SK-N-SH (cell line): Measurements from ENCODE around the gene TULP4. TPM values are rescaled to one million over a fixed set of nuclear protein-coding genes. Genes with fewer than 3 reads are reported as not detected.

ENCODE experiments used
- CTCF ChIA-PET: fragments of 300-600, 350-600 bp; formaldehyde crosslinking; extraction: SDS; loops from one replicate; lab custom pipeline; 2021; lab: Yijun Ruan, JAX
- POLR2A ChIA-PET: fragments of 350-600 bp; sonication (Branson Sonifier 250); formaldehyde crosslinking; extraction: SDS; loops from one replicate; lab custom pipeline; 2020; ENCODE audit warnings: antibody characterized with exemption, inconsistent platforms; lab: Yijun Ruan, JAX
- DNase-seq: peaks from one replicate; pipeline ENCODE4 v3.0.0; 2012
- H2AFZ ChIP-seq: fragments of 200-600 bp; sonication (generic); 2 replicates; pipeline ENCODE4 v1.8.1; 2016; ENCODE audit warnings: antibody characterized with exemption, mild to moderate bottlenecking, low read depth
- H3F3A ChIP-seq: fragments of 200-600 bp; sonication (generic); replicated peaks from 2 replicates; pipeline ENCODE3; 2016; ENCODE audit warnings: antibody characterized with exemption, mild to moderate bottlenecking; ENCODE audit not compliant: insufficient read depth
- H3K27ac ChIP-seq, 2 experiments: fragments of 200-500 bp in 1 of 2; fragments of 200-600 bp in 1 of 2; sonication (Bioruptor generic) in 1 of 2; sonication (generic), shearing (Covaris generic) in 1 of 2; 2 replicates each; pipeline versions ENCODE4 v1.5.1 to v1.6.1; 2014 to 2016; ENCODE audit warnings: low read depth in 2 of 2, inconsistent platforms in 1 of 2, low read length in 1 of 2, mild to moderate bottlenecking in 1 of 2, mixed read lengths in 1 of 2
- H3K27me3 ChIP-seq: fragments of 200-600 bp; sonication (generic), shearing (Covaris generic); 2 replicates; pipeline ENCODE4 v1.6.1; 2016; ENCODE audit warnings: mixed run types; ENCODE audit not compliant: insufficient read depth
- H3K36me3 ChIP-seq, 2 experiments: fragments of 200-500 bp in 1 of 2; fragments of 200-600 bp in 1 of 2; sonication (Bioruptor generic) in 1 of 2; sonication (generic) in 1 of 2; replicated peaks in 1 of 2; 2 replicates each; pipeline versions ENCODE3 to v1.5.1; 2014 to 2016; ENCODE audit warnings: low read length in 1 of 2, mild to moderate bottlenecking in 1 of 2; ENCODE audit not compliant: insufficient read depth in 2 of 2, control insufficient read depth in 1 of 2
- H3K4me1 ChIP-seq, 2 experiments: fragments of 200-500 bp in 1 of 2; fragments of 200-600 bp in 1 of 2; sonication (Bioruptor generic) in 1 of 2; sonication (generic), shearing (Covaris generic) in 1 of 2; 2 replicates each; pipeline versions ENCODE4 v1.5.1 to v1.6.1; 2014 to 2016; ENCODE audit warnings: low read depth in 1 of 2, low read length in 1 of 2, mixed run types in 1 of 2; ENCODE audit not compliant: insufficient read depth in 2 of 2, control insufficient read depth in 1 of 2
- H3K4me2 ChIP-seq: fragments of 200-600 bp; sonication (generic), shearing (Covaris generic); 2 replicates; pipeline ENCODE4 v1.6.1; 2017; ENCODE audit warnings: mixed run types
- H3K4me3 ChIP-seq, 2 experiments: fragments of 200-500 bp in 1 of 2; fragments of 200-600 bp in 1 of 2; sonication (Bioruptor generic) in 1 of 2; sonication (generic), shearing (Covaris generic) in 1 of 2; 2 replicates each; pipeline versions ENCODE4 v1.5.1 to v1.8.1; 2014 to 2016; ENCODE audit warnings: low read depth in 2 of 2, inconsistent platforms in 1 of 2, low read length in 1 of 2, mild to moderate bottlenecking in 1 of 2, mixed read lengths in 1 of 2, moderate library complexity in 1 of 2
- H3K79me2 ChIP-seq: fragments of 200-600 bp; sonication (generic); 2 replicates; pipeline ENCODE4 v1.8.1; 2017; ENCODE audit warnings: mild to moderate bottlenecking; ENCODE audit not compliant: insufficient read depth
- H3K9ac ChIP-seq: fragments of 200-600 bp; sonication (generic); 2 replicates; pipeline ENCODE4 v1.6.1; 2017; ENCODE audit warnings: mixed run types
- H3K9me2 ChIP-seq: fragments of 200-600 bp; sonication (generic); 2 replicates; pipeline ENCODE4 v1.6.1; 2017; ENCODE audit warnings: mixed run types
- H3K9me3 ChIP-seq: fragments of 200-600 bp; sonication (generic); 2 replicates; pipeline ENCODE4 v1.6.1; 2017; ENCODE audit warnings: mixed run types, mild to moderate bottlenecking, moderate library complexity
- H4K20me1 ChIP-seq: fragments of 200-600 bp; sonication (generic); 2 replicates; pipeline ENCODE4 v1.6.1; 2017; ENCODE audit warnings: mild to moderate bottlenecking, mixed run types; ENCODE audit not compliant: insufficient read depth
- CHD2 ChIP-seq: fragments of 150-350 bp; IDR thresholded peaks from 2 replicates; pipeline ENCODE4 v1.6.1; 2018; ENCODE audit warnings: low read length; ENCODE audit not compliant: partially characterized antibody
- CTCF ChIP-seq: fragments of 200-600 bp; sonication (generic); IDR thresholded peaks from 2 replicates; pipeline ENCODE4 v1.6.1; 2017; ENCODE audit warnings: antibody characterized with exemption, mild to moderate bottlenecking, moderate library complexity
- ELF1 ChIP-seq: IDR thresholded peaks from 2 replicates; pipeline ENCODE4 v1.4.0; 2012
- FOSL2 ChIP-seq: IDR thresholded peaks from 2 replicates; pipeline ENCODE4 v1.4.0; 2012; ENCODE audit warnings: low read depth, mild to moderate bottlenecking, moderate library complexity, borderline replicate concordance
- FOXM1 ChIP-seq: IDR thresholded peaks from 2 replicates; pipeline ENCODE4 v1.4.0; 2012; ENCODE audit warnings: low read depth, mild to moderate bottlenecking
- GATA2 ChIP-seq: sonication (generic); formaldehyde crosslinking; IDR thresholded peaks from 2 replicates; pipeline ENCODE4 v1.5.0; 2020; ENCODE audit warnings: mild to moderate bottlenecking, missing genetic modification reagents
- MAX ChIP-seq: IDR thresholded peaks from 2 replicates; pipeline ENCODE4 v1.4.0; 2012; ENCODE audit warnings: low read depth
- NRF1 ChIP-seq: IDR thresholded peaks from 2 replicates; pipeline ENCODE4 v1.6.1; 2012; ENCODE audit warnings: low read depth, mild to moderate bottlenecking, low read length
- POLR2AphosphoS5 ChIP-seq: IDR thresholded peaks from 2 replicates; pipeline ENCODE4 v1.6.1; 2012; ENCODE audit warnings: low read depth, low read length
- RAD21 ChIP-seq: IDR thresholded peaks from 2 replicates; pipeline ENCODE4 v1.6.1; 2012; ENCODE audit warnings: mild to moderate bottlenecking, low read length
- RCOR1 ChIP-seq: fragments of 150-350 bp; IDR thresholded peaks from 2 replicates; pipeline ENCODE4 v1.6.1; 2017; ENCODE audit warnings: antibody characterized with exemption, low read length
- RXRA ChIP-seq: IDR thresholded peaks from 2 replicates; pipeline ENCODE4 v1.4.0; 2012; ENCODE audit warnings: low read depth, mild to moderate bottlenecking, borderline replicate concordance
- SMC3 ChIP-seq: IDR thresholded peaks from 2 replicates; pipeline ENCODE4 v1.6.1; 2012; ENCODE audit warnings: low read depth, low read length, improper control_type of control experiment
- TAF1 ChIP-seq: IDR thresholded peaks from 2 replicates; pipeline ENCODE4 v1.6.1; 2012; ENCODE audit warnings: low read depth, mild to moderate bottlenecking, low read length, moderate library complexity, borderline replicate concordance
- TCF12 ChIP-seq: IDR thresholded peaks from 2 replicates; pipeline ENCODE4 v1.4.0; 2012
- TEAD4 ChIP-seq: IDR thresholded peaks from 2 replicates; pipeline ENCODE4 v1.4.0; 2012; ENCODE audit warnings: mild to moderate bottlenecking, borderline replicate concordance; ENCODE audit not compliant: insufficient read depth
- USF1 ChIP-seq: IDR thresholded peaks from 2 replicates; pipeline ENCODE4 v1.4.0; 2012; ENCODE audit warnings: low read depth, borderline replicate concordance
- USF2 ChIP-seq: fragments of 150-350 bp; IDR thresholded peaks from 2 replicates; pipeline ENCODE4 v1.6.1; 2017; ENCODE audit warnings: antibody characterized with exemption, low read length, low read depth, borderline replicate concordance
- ZBTB33 ChIP-seq: IDR thresholded peaks from 2 replicates; pipeline ENCODE4 v1.4.0; 2012; ENCODE audit warnings: low read depth, borderline replicate concordance
- WGBS: methylation state at CpG from one replicate; pipeline ENCODE4 v1.1.6; 2017; ENCODE audit warnings: low lambda C conversion rate; 5-methylcytosine and 5-hydroxymethylcytosine counted together
- polyA plus RNA-seq, 3 experiments: library from polyadenylated mRNA; depleted of rRNA; stranded (reverse); fragments of >200 nt; gene quantifications; 2 replicates each; pipeline ENCODE4 v1.2.3, GENCODE V29; 2012

TULP4 gene
- polyA plus RNA-seq, 1 of the 3 experiments (the other 2 are of a cell fraction) = 5.9 TPM

- peak; percentile 56; the same call in 1 of the 2 replicates for TF ChIP-seq TEAD4
- peak; percentile 53; the same call in 1 of the 2 replicates for TF ChIP-seq POLR2AphosphoS5
- no peak for TF ChIP-seq FOXM1
- TF ChIP-seq USF2 = no peak
- TF ChIP-seq ZBTB33 = no peak
- peak; percentile 98 for TF ChIP-seq FOSL2
- TF ChIP-seq TCF12 = peak; percentile 87
- TF ChIP-seq SMC3 = no peak
- TF ChIP-seq ELF1 = no peak
- TF ChIP-seq CHD2 = no peak
- TF ChIP-seq CTCF = no peak
- TF ChIP-seq USF1 = peak; percentile 16; the same call in 1 of the 2 replicates
- TF ChIP-seq RCOR1 = no peak
- no peak for TF ChIP-seq GATA2
- TF ChIP-seq MAX = peak; percentile 75
- no peak for TF ChIP-seq RAD21
- no peak for TF ChIP-seq TAF1
These were observed 175.8 kb downstream of the TULP4 start (continued) for GRCh38 chr6:158488065-158488464.

- Histone ChIP-seq H3K9me2 (no peaks in the 10 kb centered on the region), H3K4me1 (peaks cover 0 to 17% of the 10 kb centered on the region in 2 experiments; a peak in 1 of 4 replicates), H2AFZ (no peak overlapping the region), H3K4me3 (no peak overlapping the region), H3K36me3 (peaks cover 11 to 12% of the 10 kb centered on the region in 2 experiments), H4K20me1 (no peaks in the 10 kb centered on the region), H3K4me2 (no peak overlapping the region), H3K27ac (peak overlapping the region in 1 of 2 experiments; percentile 79; a peak in 1 of 4 replicates), H3K27me3 (no peaks in the 10 kb centered on the region), H3K9me3 (no peaks in the 10 kb centered on the region), H3F3A (peaks cover 17% of the 10 kb centered on the region), H3K79me2 (no peaks in the 10 kb centered on the region), H3K9ac (no peak overlapping the region)
- ChIA-PET POLR2A (no interaction called here), CTCF (interaction anchor here (1.6 kb wide), 1 partner anchor 29 kb away, joined by 4 read pairs; no protein-coding TSS in a partner anchor)
- no peak for DNase-seq
- 95% methylated on average over 4 of the region's 4 CpGs for WGBS
- TF ChIP-seq RCOR1 (no peak), RXRA (no peak), TCF12 (no peak), GATA2 (no peak), POLR2AphosphoS5 (no peak), NRF1 (no peak), MAX (no peak), ELF1 (no peak), SMC3 (no peak), RAD21 (no peak)
These were observed 177.2 kb downstream of the TULP4 start for GRCh38 chr6:158489441-158489840.
